H9 (cell line): ENCODE data around the gene ARHGDIB. TPM values are rescaled to one million over a fixed set of nuclear protein-coding genes. Genes with fewer than 3 reads are reported as not detected.

ENCODE experiments used
- DNase-seq: peaks from one replicate; pipeline ENCODE4 v3.0.0-alpha.2; 2017
- H2AFZ ChIP-seq: one replicate; pipeline ENCODE4 v1.6.1; 2013; ENCODE audit warnings: mild to moderate bottlenecking, low read length, control low read depth, moderate library complexity
- H2AK5ac ChIP-seq: 2 replicates; pipeline ENCODE4 v1.6.1; 2013; ENCODE audit warnings: low read length, control low read depth, mixed read lengths; ENCODE audit not compliant: insufficient read length
- H2BK120ac ChIP-seq: one replicate; pipeline ENCODE4 v1.6.1; 2013; ENCODE audit warnings: low read depth, mild to moderate bottlenecking, low read length, control low read depth, inconsistent platforms; ENCODE audit not compliant: poor library complexity, severe bottlenecking
- H2BK12ac ChIP-seq: 2 replicates; pipeline ENCODE4 v1.6.1; 2013; ENCODE audit warnings: low read length, control low read depth, mixed read lengths, low read depth; ENCODE audit not compliant: insufficient read length
- H2BK15ac ChIP-seq: 2 replicates; pipeline ENCODE4 v1.6.1; 2013; ENCODE audit warnings: low read depth, low read length, control low read depth
- H2BK20ac ChIP-seq: one replicate; pipeline ENCODE4 v1.6.1; 2013; ENCODE audit warnings: low read depth, mild to moderate bottlenecking, low read length, control low read depth, inconsistent platforms; ENCODE audit not compliant: poor library complexity, severe bottlenecking
- H2BK5ac ChIP-seq: 2 replicates; pipeline ENCODE4 v1.6.1; 2013; ENCODE audit warnings: low read length, control low read depth, mixed read lengths; ENCODE audit not compliant: insufficient read length
- H3K14ac ChIP-seq: 2 replicates; pipeline ENCODE4 v1.6.1; 2013; ENCODE audit warnings: low read length, control low read depth; ENCODE audit not compliant: insufficient read depth
- H3K18ac ChIP-seq: 2 replicates; pipeline ENCODE4 v1.6.1; 2013; ENCODE audit warnings: low read depth, mild to moderate bottlenecking, mixed read lengths, low read length, control low read depth; ENCODE audit not compliant: insufficient read length
- H3K23ac ChIP-seq: 2 replicates; pipeline ENCODE4 v1.6.1; 2013; ENCODE audit warnings: low read length, control low read depth, mixed read lengths, low read depth; ENCODE audit not compliant: insufficient read length
- H3K23me2 ChIP-seq: 2 replicates; pipeline ENCODE4 v1.6.1; 2013; ENCODE audit warnings: low read depth, mild to moderate bottlenecking, mixed read lengths, low read length, control low read depth; ENCODE audit not compliant: insufficient read length, poor library complexity, severe bottlenecking
- H3K27ac ChIP-seq: 2 replicates; pipeline ENCODE4 v1.5.1; 2013; ENCODE audit warnings: low read length, control low read depth, mixed read lengths, low read depth; ENCODE audit not compliant: insufficient read length
- H3K27me3 ChIP-seq: 2 replicates; pipeline ENCODE4 v1.6.1; 2013; ENCODE audit warnings: low read length, control low read depth, inconsistent platforms; ENCODE audit not compliant: insufficient read depth
- H3K4ac ChIP-seq: 2 replicates; pipeline ENCODE4 v1.6.1; 2013; ENCODE audit warnings: low read depth, mild to moderate bottlenecking, control low read depth, inconsistent platforms, low read length, moderate library complexity
- H3K4me1 ChIP-seq: 2 replicates; pipeline ENCODE4 v1.6.1; 2013; ENCODE audit warnings: low read length, control low read depth, inconsistent platforms; ENCODE audit not compliant: insufficient read depth
- H3K4me2 ChIP-seq: 2 replicates; pipeline ENCODE4 v1.6.1; 2013; ENCODE audit warnings: low read length, control low read depth, mixed read lengths; ENCODE audit not compliant: insufficient read length, insufficient read depth
- H3K56ac ChIP-seq: 2 replicates; pipeline ENCODE4 v1.6.1; 2013; ENCODE audit warnings: low read depth, mild to moderate bottlenecking, mixed read lengths, low read length, control low read depth; ENCODE audit not compliant: insufficient read length
- H3K79me1 ChIP-seq: 2 replicates; pipeline ENCODE4 v1.6.1; 2013; ENCODE audit warnings: low read depth, mild to moderate bottlenecking, moderate library complexity, low read length, control low read depth, inconsistent platforms; ENCODE audit not compliant: insufficient read depth, poor library complexity, severe bottlenecking
- H3K79me2 ChIP-seq: 2 replicates; pipeline ENCODE4 v1.6.1; 2013; ENCODE audit warnings: low read length, control low read depth, inconsistent platforms; ENCODE audit not compliant: insufficient read depth
- H3K9ac ChIP-seq: 2 replicates; pipeline ENCODE4 v1.6.1; 2013; ENCODE audit warnings: low read length, control low read depth, mixed read lengths; ENCODE audit not compliant: insufficient read length; ENCODE audit errors: extremely low read depth
- H3K9me3 ChIP-seq: one replicate; pipeline ENCODE4 v1.6.1; 2013; ENCODE audit warnings: low read depth, low read length, inconsistent platforms; ENCODE audit not compliant: control insufficient read depth
- H3T11ph ChIP-seq: one replicate; pipeline ENCODE4 v1.6.1; 2013; ENCODE audit warnings: mild to moderate bottlenecking, low read length, control low read depth, inconsistent platforms
- H4K20me1 ChIP-seq: one replicate; pipeline ENCODE4 v1.6.1; 2013; ENCODE audit not compliant: control insufficient read depth, insufficient read length, insufficient read depth
- H4K5ac ChIP-seq: 2 replicates; pipeline ENCODE4 v1.6.1; 2013; ENCODE audit warnings: low read depth, mild to moderate bottlenecking, mixed read lengths, low read length, control low read depth; ENCODE audit not compliant: insufficient read length
- H4K8ac ChIP-seq: replicated peaks from 2 replicates; pipeline ENCODE4 v1.6.1; 2013; ENCODE audit warnings: low read length, control low read depth, mixed read lengths, low read depth; ENCODE audit not compliant: insufficient read length
- H4K91ac ChIP-seq: 2 replicates; pipeline ENCODE4 v1.6.1; 2013; ENCODE audit warnings: low read depth, mild to moderate bottlenecking, moderate library complexity, mixed read lengths, low read length, control low read depth; ENCODE audit not compliant: insufficient read length
- H3K27ac Mint-ChIP-seq, 3 experiments: 2 replicates in 2 of 3; 3 replicates in 1 of 3; pipeline ENCODE4 v1.8.0; 2020 to 2021; ENCODE audit warnings: mixed read lengths in 3 of 3, mild to moderate bottlenecking in 1 of 3, moderate library complexity in 1 of 3
- H3K27me3 Mint-ChIP-seq: 2 replicates; pipeline ENCODE4 v1.8.0; 2021; ENCODE audit warnings: low read depth, mild to moderate bottlenecking, moderate library complexity, mixed read lengths
- H3K36me3 Mint-ChIP-seq, 3 experiments: 2 replicates in 2 of 3; 3 replicates in 1 of 3; pipeline ENCODE4 v1.8.0; 2020 to 2021; ENCODE audit warnings: low read depth in 3 of 3, mixed read lengths in 3 of 3; ENCODE audit not compliant: insufficient read depth in 1 of 3
- H3K4me1 Mint-ChIP-seq, 2 experiments: 2 replicates each; pipeline ENCODE4 v1.8.0; 2020; ENCODE audit warnings: mixed read lengths in 2 of 2
- H3K4me3 Mint-ChIP-seq, 2 experiments: 2 replicates in 1 of 2; 3 replicates in 1 of 2; pipeline ENCODE4 v1.8.0; 2020 to 2021; ENCODE audit warnings: mild to moderate bottlenecking in 2 of 2, mixed read lengths in 2 of 2, moderate library complexity in 1 of 2
- H3K9me3 Mint-ChIP-seq, 2 experiments: 2 replicates in 1 of 2; 3 replicates in 1 of 2; pipeline ENCODE4 v1.8.0; 2020; ENCODE audit warnings: mild to moderate bottlenecking in 2 of 2, mixed read lengths in 2 of 2, moderate library complexity in 1 of 2
- CTCF ChIP-seq: fragments of 200-600 bp; sonication (generic); conservative IDR thresholded peaks from 3 replicates; pipeline ENCODE4 v1.8.0; 2021; ENCODE audit warnings: antibody characterized with exemption, mild to moderate bottlenecking
- WGBS: extraction: QIAGEN DNeasy Blood & Tissue Kit; methylation state at CpG from one replicate; pipeline ENCODE4 v1.1.7; 2013; ENCODE audit warnings: missing lambda C conversion rate, low lambda C conversion rate, mixed read lengths; ENCODE audit not compliant: insufficient read length; ENCODE audit errors: extremely low coverage; 5-methylcytosine and 5-hydroxymethylcytosine counted together
- total RNA-seq: library from RNA; stranded (reverse); gene quantifications from 2 replicates; pipeline ENCODE4 v1.2.1, GENCODE V29; 2021

Gene ARHGDIB
- total RNA-seq, 1 experiment from 2014 or later: 0.44 TPM

GRCh38 chr12:14931359-14931758 is 30.0 kb downstream of the ARHGDIB start:
- H2AFZ ChIP-seq: no peak overlapping the region
- H3K4me2 ChIP-seq: no peak overlapping the region

More at GRCh38 chr12:14931359-14931758, 30.0 kb downstream of the ARHGDIB start:
- H4K5ac ChIP-seq: no peak overlapping the region
- H2BK12ac ChIP-seq: no peak overlapping the region
- no peaks in the 10 kb centered on the region for H3K36me3 Mint-ChIP-seq
- no peak for TF ChIP-seq CTCF
- no peak overlapping the region for H2BK120ac ChIP-seq
- no peak overlapping the region for H3K23ac ChIP-seq
- H3T11ph ChIP-seq: no peak overlapping the region
- peaks cover 7% of the 10 kb centered on the region in 2 experiments for H3K4me1 Mint-ChIP-seq
- no peak for DNase-seq
- no peaks in the 10 kb centered on the region; the same call in 1 of the 2 replicates for H3K27me3 Mint-ChIP-seq
- no peak overlapping the region for H2BK5ac ChIP-seq
- no peak overlapping the region for H3K14ac ChIP-seq
- H4K8ac ChIP-seq: no peak overlapping the region
- H3K23me2 ChIP-seq: no peaks in the 10 kb centered on the region
- no peaks in the 10 kb centered on the region for H3K9me3 ChIP-seq
- WGBS: no CpG with 5 or more reads among the region's 4 CpGs
- H2BK15ac ChIP-seq: no peak overlapping the region
- no peaks in the 10 kb centered on the region for H3K4me1 ChIP-seq
- no peaks in the 10 kb centered on the region for H3K27me3 ChIP-seq
- H3K79me1 ChIP-seq: no peaks in the 10 kb centered on the region
- H3K27ac Mint-ChIP-seq: no peak overlapping the region; a peak in 1 of 7 replicates
- no peak overlapping the region for H3K4me3 Mint-ChIP-seq
- no peak overlapping the region for H3K4ac ChIP-seq
- no peaks in the 10 kb centered on the region for H4K20me1 ChIP-seq
- H4K91ac ChIP-seq: no peak overlapping the region
- H3K79me2 ChIP-seq: no peaks in the 10 kb centered on the region
- H3K9ac ChIP-seq: no peak overlapping the region
- no peaks in the 10 kb centered on the region; a peak in 1 of 5 replicates for H3K9me3 Mint-ChIP-seq
- no peak overlapping the region for H3K56ac ChIP-seq
- no peak overlapping the region for H2BK20ac ChIP-seq
- no peak overlapping the region for H3K18ac ChIP-seq
- H3K27ac ChIP-seq: no peak overlapping the region
- H2AK5ac ChIP-seq: no peak overlapping the region
